HEK293 (cell line): ENCODE data around the gene POLR2L.
A peak's percentile ranks its signal among the peaks of the same experiment; 100 is the strongest.

ENCODE experiments used
- CTCF ChIA-PET: fragments of 350-600 bp; formaldehyde crosslinking; extraction: SDS; loops from one replicate; lab custom pipeline; 2021; ENCODE audit warnings: antibody characterized with exemption; lab: Yijun Ruan, JAX
- POLR2A ChIA-PET: fragments of 300-600 bp; formaldehyde crosslinking; extraction: SDS; loops from one replicate; lab custom pipeline; 2020; ENCODE audit warnings: antibody characterized with exemption, inconsistent platforms; lab: Yijun Ruan, JAX
- H3K27ac ChIP-seq: fragments of 200-500 bp; sonication (Bioruptor generic); 2 replicates; pipeline ENCODE4 v1.5.1; 2014; ENCODE audit warnings: low read depth, low read length, control low read depth, inconsistent platforms; ENCODE audit errors: extremely low read depth
- H3K36me3 ChIP-seq, 2 experiments: fragments of 200-500 bp in 1 of 2; sonication (Bioruptor generic) in 1 of 2; 1 replicate in 1 of 2; 2 replicates in 1 of 2; pipeline ENCODE4 v1.5.1; 2014 to 2017; ENCODE audit warnings: inconsistent platforms in 2 of 2, low read length in 2 of 2; ENCODE audit not compliant: control insufficient read depth in 2 of 2, insufficient read depth in 1 of 2
- H3K4me1 ChIP-seq: fragments of 200-500 bp; sonication (Bioruptor generic); 2 replicates; pipeline ENCODE4 v1.5.1; 2014; ENCODE audit warnings: mild to moderate bottlenecking, low read length, inconsistent platforms; ENCODE audit not compliant: control insufficient read depth, insufficient read depth
- H3K4me3 ChIP-seq: 2 replicates; pipeline ENCODE4 v1.5.1; 2011; ENCODE audit warnings: low read depth, mild to moderate bottlenecking, control low read depth, low read length, moderate library complexity
- H3K9me3 ChIP-seq: fragments of 200-500 bp; sonication (Bioruptor generic); 2 replicates; pipeline ENCODE4 v1.5.1; 2014; ENCODE audit warnings: low read depth, low read length, inconsistent platforms; ENCODE audit not compliant: control insufficient read depth, insufficient read depth
- GLI2 ChIP-seq: fragments of 450-650 bp; formaldehyde crosslinking; IDR thresholded peaks from 2 replicates; pipeline ENCODE4; 2017; ENCODE audit warnings: missing biosample characterization, missing genetic modification characterization, low read depth, borderline replicate concordance
- GLIS1 ChIP-seq: fragments of 450-650 bp; formaldehyde crosslinking; IDR thresholded peaks from 2 replicates; pipeline ENCODE4 v1.5.1; 2016; ENCODE audit warnings: missing biosample characterization, missing genetic modification characterization
- GLIS2 ChIP-seq: fragments of 450-650 bp; formaldehyde crosslinking; IDR thresholded peaks from 2 replicates; pipeline ENCODE4 v1.5.1; 2016; ENCODE audit warnings: missing biosample characterization, missing genetic modification characterization
- KLF1 ChIP-seq: fragments of 450-650 bp; formaldehyde crosslinking; IDR thresholded peaks from 2 replicates; pipeline ENCODE4 v1.5.1; 2016; ENCODE audit warnings: missing biosample characterization, missing genetic modification characterization
- KLF10 ChIP-seq: fragments of 450-650 bp; IDR thresholded peaks from 2 replicates; pipeline ENCODE4 v1.5.1; 2018; ENCODE audit warnings: missing biosample characterization, mild to moderate bottlenecking, missing genetic modification characterization
- PRDM2 ChIP-seq: fragments of 450-650 bp; formaldehyde crosslinking; IDR thresholded peaks from 2 replicates; pipeline ENCODE4 v1.5.1; 2016; ENCODE audit warnings: missing biosample characterization, missing genetic modification characterization, borderline replicate concordance
- REST ChIP-seq: fragments of 450-650 bp; formaldehyde crosslinking; IDR thresholded peaks from 2 replicates; pipeline ENCODE4 v1.5.1; 2016; ENCODE audit warnings: missing biosample characterization, missing genetic modification characterization
- SETDB1 ChIP-seq: IDR thresholded peaks from one replicate; pipeline ENCODE4 v1.6.1; 2017; ENCODE audit warnings: mild to moderate bottlenecking, low read length, moderate library complexity, mixed read lengths; ENCODE audit not compliant: insufficient read length
- SP2 ChIP-seq: fragments of 450-650 bp; formaldehyde crosslinking; IDR thresholded peaks from 2 replicates; pipeline ENCODE4 v1.5.1; 2016; ENCODE audit warnings: missing biosample characterization, missing genetic modification characterization
- SP3 ChIP-seq: fragments of 450-650 bp; formaldehyde crosslinking; IDR thresholded peaks from 2 replicates; pipeline ENCODE4 v1.5.1; 2016; ENCODE audit warnings: missing biosample characterization, missing genetic modification characterization
- WT1 ChIP-seq: fragments of 450-650 bp; formaldehyde crosslinking; IDR thresholded peaks from 2 replicates; pipeline ENCODE4 v1.5.1; 2016; ENCODE audit warnings: missing biosample characterization, missing genetic modification characterization
- ZBTB48 ChIP-seq: fragments of 450-650 bp; formaldehyde crosslinking; IDR thresholded peaks from 2 replicates; pipeline ENCODE4 v1.5.1; 2016; ENCODE audit warnings: missing biosample characterization, missing genetic modification characterization
- ZNF121 ChIP-seq: fragments of 450-650 bp; formaldehyde crosslinking; IDR thresholded peaks from 2 replicates; pipeline ENCODE4 v1.5.1; 2016; ENCODE audit warnings: missing biosample characterization, missing genetic modification characterization
- ZNF18 ChIP-seq: fragments of 450-650 bp; formaldehyde crosslinking; IDR thresholded peaks from 2 replicates; pipeline ENCODE4 v1.5.1; 2016; ENCODE audit warnings: missing biosample characterization, missing genetic modification characterization
- ZNF239 ChIP-seq: fragments of 450-650 bp; formaldehyde crosslinking; IDR thresholded peaks from 2 replicates; pipeline ENCODE4 v1.5.1; 2016; ENCODE audit warnings: missing biosample characterization, missing genetic modification characterization
- ZNF366 ChIP-seq: fragments of 450-650 bp; formaldehyde crosslinking; conservative IDR thresholded peaks from 2 replicates; pipeline ENCODE4 v1.5.1; 2016; ENCODE audit warnings: missing biosample characterization, missing genetic modification characterization
- ZNF391 ChIP-seq: fragments of 450-650 bp; formaldehyde crosslinking; IDR thresholded peaks from 2 replicates; pipeline ENCODE4 v1.5.1; 2016; ENCODE audit warnings: low read depth, missing biosample characterization, missing genetic modification characterization, borderline replicate concordance
- ZNF398 ChIP-seq: fragments of 450-650 bp; formaldehyde crosslinking; IDR thresholded peaks from 2 replicates; pipeline ENCODE4 v1.5.1; 2017; ENCODE audit warnings: missing biosample characterization, missing genetic modification characterization
- ZNF501 ChIP-seq: fragments of 450-650 bp; formaldehyde crosslinking; IDR thresholded peaks from 2 replicates; pipeline ENCODE4 v1.5.1; 2016; ENCODE audit warnings: missing biosample characterization, missing genetic modification characterization
- ZNF624 ChIP-seq: fragments of 450-650 bp; formaldehyde crosslinking; IDR thresholded peaks from 2 replicates; pipeline ENCODE4 v1.5.1; 2017; ENCODE audit warnings: missing biosample characterization, missing genetic modification characterization

The POLR2L gene

GRCh38 chr11:844693-845644, 2.6 kb upstream of the POLR2L start (continued):
- no peak for TF ChIP-seq GLI2 (tag by site-specific recombination)
- no peak for TF ChIP-seq ZNF239 (tag by site-specific recombination)
- TF ChIP-seq ZNF391 (tag by site-specific recombination), result no peak
- TF ChIP-seq KLF1 (tag by site-specific recombination), result peak; percentile 89
- no peak for TF ChIP-seq PRDM2 (tag by site-specific recombination)
- TF ChIP-seq ZNF624 (tag by site-specific recombination), result no peak
- TF ChIP-seq ZNF501, result no peak
- TF ChIP-seq KLF10 (tag by site-specific recombination), result no peak
- TF ChIP-seq, all 188 proteins: peak for 9

- no peaks in the 10 kb centered on the region for H3K9me3 ChIP-seq
- ChIA-PET POLR2A (interaction anchor here (0.7 to 6.9 kb wide), 14 partner anchors 13 to 245 kb away, joined by 3 to 70 read pairs (median 4); partner anchors contain the start of genes CD151, CEND1, CRACR2B and PNPLA2), CTCF (interaction anchor here (0.7 to 1.0 kb wide), 6 partner anchors 8 to 206 kb away, joined by 3 to 4 read pairs (median 3); no protein-coding TSS in a partner anchor)
- no peak overlapping the region for H3K27ac ChIP-seq
- H3K4me3 ChIP-seq, result peak overlapping the region; percentile 2
- H3K36me3 ChIP-seq, result peaks cover 0 to 22% of the 10 kb centered on the region in 2 experiments; a peak in 1 of 3 replicates
- H3K4me1 ChIP-seq, result 0 out of 2 replicates have a peak, but pooled peaks cover 6% of the 10 kb centered on the region
- TF ChIP-seq GLIS2 (tag by site-specific recombination) (peak; percentile 38; the same call in 1 of the 2 replicates), WT1 (tag by site-specific recombination) (peak; percentile 53; the same call in 1 of the 2 replicates), GLIS1 (peak; percentile 67), REST (tag by site-specific recombination) (peak; percentile 80), ZNF366 (tag by site-specific recombination) (0 out of 2 replicates have a peak, but pooled peaks have one; percentile 12), ZNF18 (no peak), ZNF398 (tag by site-specific recombination) (peak; percentile 58; the same call in 1 of the 2 replicates), SP2 (tag by site-specific recombination) (peak; percentile 55), SP3 (0 out of 2 replicates have a peak, but pooled peaks have one; percentile 14), ZBTB48 (tag by site-specific recombination) (0 out of 2 replicates have a peak, but pooled peaks have one; percentile 11), ZNF121 (tag by site-specific recombination) (no peak), SETDB1 (no peak)
These were observed 1.7 kb upstream of the POLR2L start for GRCh38 chr11:843818-844692.
